Natural killer cell (primary cell): ENCODE data around the gene ZYG11A. TPM values are rescaled to one million over a fixed set of nuclear protein-coding genes. Genes with fewer than 3 reads are reported as not detected.

Source experiments
- ATAC-seq, 3 donors: fragments of 150-1000 bp in 2 of 3; fragments of 200-7000 bp in 1 of 3; cut with Tn5 transposase; 1 replicate in 1 of 3; 2 replicates in 2 of 3; pipeline ENCODE4 v1.10.0; 2021; ENCODE audit warnings: mild to moderate bottlenecking in 2 of 3, moderate library complexity in 2 of 3
- DNase-seq, 2 donors: peaks; one replicate each; pipeline versions ENCODE4 v3.0.0 to v3.0.0-alpha.2; 2013 to 2021; ENCODE audit warnings: mixed read lengths in 1 of 2
- H3K27ac ChIP-seq: one replicate; pipeline ENCODE4 v1.5.1; 2013; ENCODE audit warnings: mild to moderate bottlenecking, low read length
- H3K27me3 ChIP-seq: one replicate; pipeline ENCODE4 v1.6.1; 2013; ENCODE audit warnings: low read length; ENCODE audit not compliant: control insufficient read depth, insufficient read depth
- H3K36me3 ChIP-seq: one replicate; pipeline ENCODE4 v1.6.1; 2013; ENCODE audit warnings: low read length; ENCODE audit not compliant: control insufficient read depth, insufficient read depth
- H3K4me1 ChIP-seq: one replicate; pipeline ENCODE4 v1.6.1; 2013; ENCODE audit warnings: low read length; ENCODE audit not compliant: control insufficient read depth, insufficient read depth
- H3K4me3 ChIP-seq: one replicate; pipeline ENCODE4 v1.5.1; 2013; ENCODE audit warnings: low read length
- H3K9me3 ChIP-seq: one replicate; pipeline ENCODE4 v1.6.1; 2013; ENCODE audit warnings: low read length; ENCODE audit not compliant: control insufficient read depth, insufficient read depth
- H3K27ac Mint-ChIP-seq, 2 donors: one replicate each; pipeline ENCODE4 v1.8.0; 2022; ENCODE audit warnings: mild to moderate bottlenecking in 2 of 2, mixed read lengths in 2 of 2, moderate library complexity in 1 of 2
- H3K27me3 Mint-ChIP-seq, 2 donors: one replicate each; pipeline ENCODE4 v1.8.0; 2022; ENCODE audit warnings: low read depth in 2 of 2, mixed read lengths in 2 of 2
- H3K36me3 Mint-ChIP-seq: one replicate; pipeline ENCODE4 v1.8.0; 2022; ENCODE audit warnings: mixed read lengths
- H3K4me1 Mint-ChIP-seq, 2 donors: one replicate each; pipeline ENCODE4 v1.8.0; 2022; ENCODE audit warnings: mixed read lengths in 2 of 2
- H3K4me3 Mint-ChIP-seq: one replicate; pipeline ENCODE4 v1.8.0; 2022; ENCODE audit warnings: mild to moderate bottlenecking, moderate library complexity, mixed read lengths
- H3K9me3 Mint-ChIP-seq, 2 donors: one replicate each; pipeline ENCODE4 v1.8.0; 2022; ENCODE audit warnings: mixed read lengths in 2 of 2
- CTCF ChIP-seq: fragments of 200-600 bp; IDR thresholded peaks from one replicate; pipeline ENCODE4 v1.8.0; 2022; ENCODE audit warnings: antibody characterized with exemption
- WGBS: methylation state at CpG from one replicate; pipeline ENCODE4 v1.1.7; 2013; ENCODE audit warnings: missing lambda C conversion rate; ENCODE audit not compliant: insufficient coverage; 5-methylcytosine and 5-hydroxymethylcytosine counted together
- intact Hi-C: fragments of 100-400 bp; cut with micrococcal nuclease; formaldehyde crosslinking; loops from one replicate; pipeline ENCODE4 v1.14.2; 2022
- total RNA-seq, 4 donors: library from RNA; stranded (reverse); fragments of 120-200 nt in 1 of 4; gene quantifications; one replicate each; pipeline versions ENCODE4 v1.2.3 to v1.2.4, GENCODE V29; 2013 to 2022

ZYG11A gene
- total RNA-seq, 3 donors from 2014 or later (not counting 1 experiment from before 2014, with no cell fraction given) = 0.58 TPM; not detected in 2

- H3K27me3 Mint-ChIP-seq = peaks cover 0 to 3% of the 10 kb centered on the region in 2 donors
- TF ChIP-seq CTCF = no peak
- intact Hi-C loops = no loop called here
- no peaks in the 10 kb centered on the region for H3K9me3 Mint-ChIP-seq
- H3K4me1 ChIP-seq = no peaks in the 10 kb centered on the region
- H3K27ac Mint-ChIP-seq = no peak overlapping the region
- no peaks in the 10 kb centered on the region for H3K4me1 Mint-ChIP-seq
- H3K36me3 ChIP-seq = no peaks in the 10 kb centered on the region
- no peak overlapping the region for H3K27ac ChIP-seq
- ATAC-seq (no peak), DNase-seq (no peak)
- WGBS = 100% methylated on average over 2 of the region's 3 CpGs
- H3K4me3 Mint-ChIP-seq = no peak overlapping the region
- H3K27me3 ChIP-seq = peaks cover 2% of the 10 kb centered on the region
- H3K9me3 ChIP-seq = no peaks in the 10 kb centered on the region
- H3K36me3 Mint-ChIP-seq = no peaks in the 10 kb centered on the region
- H3K4me3 ChIP-seq = no peak overlapping the region
Measured at GRCh38 chr1:52943876-52944416, 101.4 kb downstream of the ZYG11A start.

GRCh38 chr1:52944566-52944965 is 102.0 kb downstream of the ZYG11A start:
- Mint-ChIP-seq H3K27me3 (peaks cover 0 to 3% of the 10 kb centered on the region in 2 donors), H3K4me3 (no peak overlapping the region)
- no peak for ATAC-seq

More at GRCh38 chr1:52944566-52944965, 102.0 kb downstream of the ZYG11A start:
- no peaks in the 10 kb centered on the region for H3K4me1 ChIP-seq
- no peak for TF ChIP-seq CTCF
- Mint-ChIP-seq H3K9me3 (no peaks in the 10 kb centered on the region), H3K4me1 (no peaks in the 10 kb centered on the region), H3K36me3 (no peaks in the 10 kb centered on the region), H3K27ac (no peak overlapping the region)
- WGBS = 98% methylated on average over 10 of the region's 10 CpGs
- H3K4me3 ChIP-seq = no peak overlapping the region
- no peaks in the 10 kb centered on the region for H3K9me3 ChIP-seq
- no peaks in the 10 kb centered on the region for H3K36me3 ChIP-seq
- no peak overlapping the region for H3K27ac ChIP-seq
- DNase-seq = no peak
- peaks cover 2% of the 10 kb centered on the region for H3K27me3 ChIP-seq
- intact Hi-C loops = no loop called here

Other genes with a start within 250 kb of the ZYG11A start
- 10 to 100 TPM in 2 of 3 donors, 1 to 10 TPM in 1; 9.7 to 10.6 (median 10.2) TPM for gene GPX7, start 240.4 kb upstream of the ZYG11A start, total RNA-seq
- gene SHISAL2A, start 209.6 kb upstream of the ZYG11A start, total RNA-seq = 10 to 100 TPM; 14.0 to 31.4 (median 16.2) TPM
- gene COA7, start 144.4 kb upstream of the ZYG11A start, total RNA-seq = 1 to 10 TPM; 1.8 to 4.7 (median 3.9) TPM
- 10 to 100 TPM in 2 of 3 donors, 1 to 10 TPM in 1; 7.4 to 11.8 (median 10.7) TPM for gene ZYG11B, start 116.3 kb upstream of the ZYG11A start, total RNA-seq
- gene ECHDC2, start 79.0 kb downstream of the ZYG11A start, total RNA-seq = 100 to 1,000 TPM; 129 to 174 (median 138) TPM
- gene SCP2, start 84.5 kb downstream of the ZYG11A start, total RNA-seq = 100 to 1,000 TPM in 2 of 3 donors, 10 to 100 TPM in 1; 90.0 to 118 (median 105) TPM
- gene PODN, start 219.5 kb downstream of the ZYG11A start, total RNA-seq = 10 to 100 TPM in 2 of 3 donors, 1 to 10 TPM in 1; 8.8 to 13.2 (median 11.2) TPM